Peyer's patch (tissue), 4 donors: ENCODE results near the gene MPPED1. TPM values are rescaled to one million over a fixed set of nuclear protein-coding genes. Genes with fewer than 3 reads are reported as not detected.

Experiments
- DNase-seq, 3 donors: peaks; one replicate each; pipeline ENCODE4 v3.0.0-alpha.2; 2017 to 2019
- H3K27ac ChIP-seq, 4 donors: fragments of 200-600 bp; sonication (generic); one replicate each; pipeline ENCODE4 v1.5.1; 2016 to 2019
- H3K27me3 ChIP-seq, 2 donors: fragments of 200-600 bp; sonication (generic); one replicate each; pipeline ENCODE4 v1.5.1; 2019
- H3K36me3 ChIP-seq, 3 donors: fragments of 200-600 bp; sonication (generic); one replicate each; pipeline ENCODE4 v1.5.1; 2016 to 2019
- H3K4me1 ChIP-seq, 4 donors: fragments of 200-600 bp; sonication (generic); one replicate each; pipeline ENCODE4 v1.5.1; 2016 to 2019
- H3K4me3 ChIP-seq, 4 donors: fragments of 200-600 bp; sonication (generic); 1 replicate in 3 of 4; 2 replicates in 1 of 4; pipeline ENCODE4 v1.5.1; 2016 to 2019; ENCODE audit warnings: mild to moderate bottlenecking in 1 of 4
- H3K9me3 ChIP-seq, 4 donors: fragments of 200-600 bp; sonication (generic); one replicate each; pipeline ENCODE4 v1.5.1; 2016 to 2019; ENCODE audit warnings: mild to moderate bottlenecking in 1 of 4
- CTCF ChIP-seq, 6 experiments: fragments of 450-650 bp in 4 of 6; fragments of 200-600 bp in 2 of 6; sonication (generic) in 1 of 6; IDR thresholded peaks; one replicate each; pipeline ENCODE4 v1.5.1; 2017 to 2019; ENCODE audit warnings: antibody characterized with exemption in 6 of 6, mild to moderate bottlenecking in 3 of 6, moderate library complexity in 1 of 6
- POLR2A ChIP-seq, 2 donors: fragments of 450-650 bp; IDR thresholded peaks; one replicate each; pipeline ENCODE4 v1.5.1; 2017; ENCODE audit warnings: antibody characterized with exemption in 2 of 2, mild to moderate bottlenecking in 2 of 2, moderate library complexity in 2 of 2
- total RNA-seq, 4 donors: library from RNA; depleted of rRNA; stranded (reverse); fragments of >200 nt; gene quantifications; one replicate each; pipeline ENCODE4 v1.1.0, GENCODE V29; 2016

The MPPED1 gene
- total RNA-seq, 4 donors from 2014 or later, result not detected

GRCh38 chr22:43515902-43516301 is 104.1 kb downstream of the MPPED1 start:
- DNase-seq, result no peak

GRCh38 chr22:43516386-43516785 is 104.6 kb downstream of the MPPED1 start:
- DNase-seq, result no peak
- Histone ChIP-seq H3K36me3 (no peaks in the 10 kb centered on the region), H3K9me3 (no peaks in the 10 kb centered on the region), H3K4me3 (no peak overlapping the region), H3K4me1 (no peaks in the 10 kb centered on the region), H3K27ac (no peak overlapping the region), H3K27me3 (no peaks in the 10 kb centered on the region)
- TF ChIP-seq CTCF (IDR thresholded peaks at IDR 0.05) (no peak), POLR2A (IDR thresholded peaks at IDR 0.05) (no peak)

More at GRCh38 chr22:43515902-43516301, 104.1 kb downstream of the MPPED1 start:
- Histone ChIP-seq H3K27me3 (no peaks in the 10 kb centered on the region), H3K36me3 (no peaks in the 10 kb centered on the region), H3K4me3 (no peak overlapping the region), H3K27ac (no peak overlapping the region), H3K4me1 (no peaks in the 10 kb centered on the region), H3K9me3 (no peaks in the 10 kb centered on the region)
- TF ChIP-seq POLR2A (IDR thresholded peaks at IDR 0.05) (no peak), CTCF (IDR thresholded peaks at IDR 0.05) (no peak)

- Histone ChIP-seq H3K4me1 (no peaks in the 10 kb centered on the region), H3K9me3 (no peaks in the 10 kb centered on the region), H3K27ac (no peak overlapping the region), H3K4me3 (no peak overlapping the region), H3K36me3 (no peaks in the 10 kb centered on the region), H3K27me3 (no peaks in the 10 kb centered on the region)
- DNase-seq, result no peak
- TF ChIP-seq POLR2A (IDR thresholded peaks at IDR 0.05) (no peak), CTCF (IDR thresholded peaks at IDR 0.05) (no peak)
Measured at GRCh38 chr22:43516996-43517635, 105.3 kb downstream of the MPPED1 start.

GRCh38 chr22:43520632-43521039 is 108.8 kb downstream of the MPPED1 start:
- no peak overlapping the region for H3K4me3 ChIP-seq
- no peak for TF ChIP-seq CTCF (IDR thresholded peaks at IDR 0.05)
- TF ChIP-seq POLR2A (IDR thresholded peaks at IDR 0.05), result no peak

GRCh38 chr22:43521716-43522115 is 109.9 kb downstream of the MPPED1 start:
- Histone ChIP-seq H3K4me1 (no peaks in the 10 kb centered on the region), H3K36me3 (no peaks in the 10 kb centered on the region), H3K9me3 (no peaks in the 10 kb centered on the region), H3K27ac (no peak overlapping the region), H3K27me3 (no peaks in the 10 kb centered on the region), H3K4me3 (no peak overlapping the region)
- TF ChIP-seq POLR2A (IDR thresholded peaks at IDR 0.05), result no peak
- no peak for TF ChIP-seq CTCF (IDR thresholded peaks at IDR 0.05)
- no peak for DNase-seq

More at GRCh38 chr22:43520632-43521039, 108.8 kb downstream of the MPPED1 start:
- Histone ChIP-seq H3K9me3 (no peaks in the 10 kb centered on the region), H3K27me3 (no peaks in the 10 kb centered on the region), H3K27ac (no peak overlapping the region), H3K4me1 (no peaks in the 10 kb centered on the region), H3K36me3 (no peaks in the 10 kb centered on the region)
- DNase-seq, result no peak
